ENCODE results near the gene JUN. TPM values are rescaled to one million over a fixed set of nuclear protein-coding genes. Genes with fewer than 3 reads are reported as not detected.

JUN gene
- total RNA-seq, 1 experiment from 2014 or later: 24.9 TPM

- Histone ChIP-seq H3K36me3 (ENCODE audit: insufficient read depth, low read length, poor library complexity, severe bottlenecking) (no peaks in the 10 kb centered on the region), H3K27ac (ENCODE audit: low read depth, low read length, poor library complexity, severe bottlenecking) (peak overlapping the region; percentile 70), H3K4me3 (ENCODE audit: low read depth, low read length, poor library complexity, severe bottlenecking) (peak overlapping the region; percentile 61), H3K4me1 (ENCODE audit: insufficient read depth, low read length, poor library complexity, severe bottlenecking) (peaks cover 13% of the 10 kb centered on the region), H3K27me3 (replicated peaks; ENCODE audit: insufficient read depth, low read depth, low read length, poor library complexity) (no peaks in the 10 kb centered on the region), H3K9me3 (ENCODE audit: low read depth, low read length, poor library complexity, severe bottlenecking) (no peaks in the 10 kb centered on the region)
- no peak for DNase-seq (ENCODE audit: low spot score)
- ChIA-PET POLR2A (ENCODE audit: low non-redundant PET) (no interaction called here), CTCF (interaction anchor here (0.6 to 0.7 kb wide), 2 partner anchors 32 to 41 kb away, joined by 4 read pairs; partner anchors contain the start of gene JUN)
- intact Hi-C loops (cut with micrococcal nuclease; ENCODE audit: unreplicated experiment): no loop called here
- TF ChIP-seq EZH2 (IDR thresholded peaks at IDR 0.05; ENCODE audit: borderline replicate concordance, low read depth, low read length, poor library complexity, severe bottlenecking): no peak
- no peak for TF ChIP-seq CTCF (conservative IDR thresholded peaks at IDR 0.05; ENCODE audit: low read depth, low read length)
- no TSS peak for BruUV-seq (replicated peaks)
Observed at GRCh38 chr1:58815686-58816071, 31.8 kb upstream of the JUN start.

GRCh38 chr1:58815069-58815685 lies 31.3 kb upstream of the JUN start:
- Histone ChIP-seq H3K27ac (ENCODE audit: low read depth, low read length, poor library complexity, severe bottlenecking) (no peak overlapping the region), H3K9me3 (ENCODE audit: low read depth, low read length, poor library complexity, severe bottlenecking) (no peaks in the 10 kb centered on the region), H3K27me3 (replicated peaks; ENCODE audit: insufficient read depth, low read depth, low read length, poor library complexity) (no peaks in the 10 kb centered on the region), H3K4me3 (ENCODE audit: low read depth, low read length, poor library complexity, severe bottlenecking) (peak overlapping the region; percentile 61), H3K36me3 (ENCODE audit: insufficient read depth, low read length, poor library complexity, severe bottlenecking) (no peaks in the 10 kb centered on the region), H3K4me1 (ENCODE audit: insufficient read depth, low read length, poor library complexity, severe bottlenecking) (peaks cover 13% of the 10 kb centered on the region)
- ChIA-PET CTCF (no interaction called here), POLR2A (ENCODE audit: low non-redundant PET) (no interaction called here)
- no TSS peak for BruUV-seq (replicated peaks)
- TF ChIP-seq CTCF (conservative IDR thresholded peaks at IDR 0.05; ENCODE audit: low read depth, low read length): no peak
- no peak for TF ChIP-seq EZH2 (IDR thresholded peaks at IDR 0.05; ENCODE audit: borderline replicate concordance, low read depth, low read length, poor library complexity, severe bottlenecking)
- no peak for DNase-seq (ENCODE audit: low spot score)
- intact Hi-C loops (cut with micrococcal nuclease; ENCODE audit: unreplicated experiment): no loop called here

- TF ChIP-seq EZH2 (IDR thresholded peaks at IDR 0.05; ENCODE audit: borderline replicate concordance, low read depth, low read length, poor library complexity, severe bottlenecking): no peak
- no peak for TF ChIP-seq CTCF (conservative IDR thresholded peaks at IDR 0.05; ENCODE audit: low read depth, low read length)
- intact Hi-C loops (cut with micrococcal nuclease; ENCODE audit: unreplicated experiment): no loop called here
- Histone ChIP-seq H3K36me3 (ENCODE audit: insufficient read depth, low read length, poor library complexity, severe bottlenecking) (no peaks in the 10 kb centered on the region), H3K4me3 (ENCODE audit: low read depth, low read length, poor library complexity, severe bottlenecking) (no peak overlapping the region), H3K27me3 (replicated peaks; ENCODE audit: insufficient read depth, low read depth, low read length, poor library complexity) (no peaks in the 10 kb centered on the region), H3K4me1 (ENCODE audit: insufficient read depth, low read length, poor library complexity, severe bottlenecking) (peaks cover 13% of the 10 kb centered on the region), H3K9me3 (ENCODE audit: low read depth, low read length, poor library complexity, severe bottlenecking) (no peaks in the 10 kb centered on the region), H3K27ac (ENCODE audit: low read depth, low read length, poor library complexity, severe bottlenecking) (no peak overlapping the region)
- DNase-seq (ENCODE audit: low spot score): no peak
- ChIA-PET CTCF (no interaction called here), POLR2A (ENCODE audit: low non-redundant PET) (no interaction called here)
- no TSS peak for BruUV-seq (replicated peaks)
Observed at GRCh38 chr1:58814251-58815068, 30.6 kb upstream of the JUN start.
